Stimulated activated CD4-positive, alpha-beta T cell treated with anti-CD3 and anti-CD28 coated beads, Interleukin-12 subunit alpha, Interleukin-12 subunit beta, amount 100 ng/mL, for 24 hours (primary cell): Measurements from ENCODE around the gene RUBCNL.
"Not testable (repeated sequence)": the region's sequence is repeated elsewhere in the genome, so short reads cannot be mapped to it uniquely, and the experiment has no call there.

ENCODE experiments used
- DNase-seq, 2 experiments: peaks; one replicate each; pipeline ENCODE4 v3.0.0-alpha.2; 2020; ENCODE audit warnings: low read depth in 2 of 2

RUBCNL gene

GRCh38 chr13:46387064-46387851, at the start of gene RUBCNL:
Gene RUBCNL, minus strand, starts transcription at chr13:46387252. Its CDS starts 14,777 bp downstream, at chr13:46372475.
- DNase-seq, result peak in 1 of 2 experiments; percentile 26

- not testable (repeated sequence) for DNase-seq
Observed at GRCh38 chr13:46429558-46429957, 42.5 kb upstream of the RUBCNL start.

GRCh38 chr13:46405457-46405856, 18.4 kb upstream of the RUBCNL start:
- DNase-seq, result no peak

GRCh38 chr13:46404733-46405100, 17.7 kb upstream of the RUBCNL start:
- no peak for DNase-seq

GRCh38 chr13:46403851-46404732, 17.0 kb upstream of the RUBCNL start:
- no peak for DNase-seq

GRCh38 chr13:46402178-46402577, 15.1 kb upstream of the RUBCNL start:
- no peak for DNase-seq

- no peak for DNase-seq
Observed at GRCh38 chr13:46401432-46401831, 14.4 kb upstream of the RUBCNL start.

GRCh38 chr13:46396341-46396740, 9.3 kb upstream of the RUBCNL start:
- DNase-seq, result no peak

GRCh38 chr13:46392967-46393366, 5.9 kb upstream of the RUBCNL start:
- no peak for DNase-seq

GRCh38 chr13:46389457-46390451, 2.7 kb upstream of the RUBCNL start:
- no peak for DNase-seq

- no peak for DNase-seq
Observed at GRCh38 chr13:46388846-46389245, 1.8 kb upstream of the RUBCNL start.

GRCh38 chr13:46388308-46388707, 1.3 kb upstream of the RUBCNL start:
- DNase-seq, result no peak

- no peak for DNase-seq
Observed at GRCh38 chr13:46386392-46387063, 524 bp downstream of the RUBCNL start.

GRCh38 chr13:46385946-46386345, 1.1 kb downstream of the RUBCNL start:
- no peak for DNase-seq

GRCh38 chr13:46383383-46383782, 3.7 kb downstream of the RUBCNL start:
- no peak for DNase-seq

- DNase-seq, result no peak
Observed at GRCh38 chr13:46382224-46382623, 4.8 kb downstream of the RUBCNL start.

- DNase-seq, result no peak
Observed at GRCh38 chr13:46380242-46380641, 6.8 kb downstream of the RUBCNL start.

- no peak for DNase-seq
Observed at GRCh38 chr13:46379611-46380010, 7.4 kb downstream of the RUBCNL start.

- no peak for DNase-seq
Observed at GRCh38 chr13:46378411-46378810, 8.6 kb downstream of the RUBCNL start.

- DNase-seq, result no peak
Observed at GRCh38 chr13:46377554-46377953, 9.5 kb downstream of the RUBCNL start.

GRCh38 chr13:46374710-46375109, 12.3 kb downstream of the RUBCNL start:
- no peak for DNase-seq
